ENCODE measurements around the gene ETFBKMT. TPM values are rescaled to one million over a fixed set of nuclear protein-coding genes. Genes with fewer than 3 reads are reported as not detected.

Gene ETFBKMT
- total RNA-seq, 2 experiments from 2014 or later = 0.38 to 0.92 TPM

DNA sequence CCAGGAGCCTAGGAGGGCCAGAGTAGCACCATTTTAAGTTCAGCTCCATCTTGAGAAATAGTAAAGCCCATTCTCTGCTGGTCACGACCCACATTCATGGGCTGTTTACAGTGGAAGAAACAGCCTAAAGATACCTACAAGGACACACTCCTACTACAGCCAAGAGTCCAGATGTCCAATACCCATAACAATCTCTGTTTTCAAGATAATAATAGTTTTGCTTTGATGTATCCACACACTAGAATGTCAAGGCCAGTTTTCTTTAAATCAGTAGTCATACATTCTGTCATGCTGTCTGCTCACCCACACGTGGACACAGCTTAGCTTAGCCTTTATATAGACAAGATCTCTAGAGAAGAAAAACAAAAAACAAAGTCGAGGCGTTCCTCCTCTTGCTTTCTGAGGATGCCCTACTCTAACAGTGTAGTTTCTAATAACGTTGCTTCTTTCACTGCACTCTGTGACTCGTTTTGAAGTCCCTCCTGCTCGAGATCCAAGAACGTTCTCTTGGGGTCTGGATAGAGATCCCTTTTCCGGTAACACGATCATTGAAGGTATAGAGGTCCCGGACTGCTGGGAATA is 17.9 kb upstream of the ETFBKMT start:
- ATAC-seq (ENCODE audit: poor library complexity) (no peak), DNase-seq (no peak)
- ChIA-PET POLR2A (no interaction called here), CTCF (no interaction called here)
- Histone ChIP-seq H3K9me3 (ENCODE audit: control insufficient read depth in 1 of 2, insufficient read depth in 1 of 2, low read length in 2 of 2) (no peaks in the 10 kb centered on the region), H3K4me3 (ENCODE audit: low read length) (no peak overlapping the region), H3K27ac (ENCODE audit: low read depth in 1 of 2, low read length in 2 of 2) (no peak overlapping the region), H3K27me3 (ENCODE audit: control insufficient read depth in 1 of 2, insufficient read depth in 2 of 2, low read length in 2 of 2) (no peaks in the 10 kb centered on the region), H3K36me3 (ENCODE audit: insufficient read depth, low read length) (no peaks in the 10 kb centered on the region), H3K4me1 (ENCODE audit: insufficient read depth, low read length) (peaks cover 2% of the 10 kb centered on the region)
- intact Hi-C loops (cut with DNase I, micrococcal nuclease) = no loop called here
- no peak overlapping the region for H3K27ac Mint-ChIP-seq
- H3K36me3 Mint-ChIP-seq (ENCODE audit: low read depth) = no peaks in the 10 kb centered on the region
- no peak overlapping the region for H3K4me3 Mint-ChIP-seq
- TF ChIP-seq, protein P1, sequence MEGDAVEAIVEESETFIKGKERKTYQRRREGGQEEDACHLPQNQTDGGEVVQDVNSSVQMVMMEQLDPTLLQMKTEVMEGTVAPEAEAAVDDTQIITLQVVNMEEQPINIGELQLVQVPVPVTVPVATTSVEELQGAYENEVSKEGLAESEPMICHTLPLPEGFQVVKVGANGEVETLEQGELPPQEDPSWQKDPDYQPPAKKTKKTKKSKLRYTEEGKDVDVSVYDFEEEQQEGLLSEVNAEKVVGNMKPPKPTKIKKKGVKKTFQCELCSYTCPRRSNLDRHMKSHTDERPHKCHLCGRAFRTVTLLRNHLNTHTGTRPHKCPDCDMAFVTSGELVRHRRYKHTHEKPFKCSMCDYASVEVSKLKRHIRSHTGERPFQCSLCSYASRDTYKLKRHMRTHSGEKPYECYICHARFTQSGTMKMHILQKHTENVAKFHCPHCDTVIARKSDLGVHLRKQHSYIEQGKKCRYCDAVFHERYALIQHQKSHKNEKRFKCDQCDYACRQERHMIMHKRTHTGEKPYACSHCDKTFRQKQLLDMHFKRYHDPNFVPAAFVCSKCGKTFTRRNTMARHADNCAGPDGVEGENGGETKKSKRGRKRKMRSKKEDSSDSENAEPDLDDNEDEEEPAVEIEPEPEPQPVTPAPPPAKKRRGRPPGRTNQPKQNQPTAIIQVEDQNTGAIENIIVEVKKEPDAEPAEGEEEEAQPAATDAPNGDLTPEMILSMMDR (IDR thresholded peaks at IDR 0.05) = no peak
- H3K9me3 Mint-ChIP-seq = no peaks in the 10 kb centered on the region
- H3K27me3 Mint-ChIP-seq = no peaks in the 10 kb centered on the region
- peaks cover 3% of the 10 kb centered on the region for H3K4me1 Mint-ChIP-seq (ENCODE audit: low read depth)

DNA sequence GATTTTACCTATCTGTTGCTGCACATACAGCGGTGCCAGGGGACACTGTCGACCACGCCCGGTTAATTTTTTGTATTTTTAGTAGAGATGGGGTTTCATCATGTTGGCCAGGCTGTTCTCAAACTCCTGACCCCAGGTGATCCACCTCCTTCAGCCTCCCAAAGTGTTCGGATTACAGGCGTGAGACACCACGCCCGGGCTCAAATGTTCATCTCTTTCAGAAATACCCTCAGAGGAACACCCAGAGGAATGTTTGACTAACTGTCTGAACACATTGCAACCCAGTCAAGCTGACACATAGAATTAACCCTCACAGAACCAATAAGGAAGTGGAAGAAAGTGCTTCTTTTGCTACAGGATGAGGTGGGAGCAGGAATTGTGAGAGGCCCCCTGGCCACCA is 15.0 kb upstream of the ETFBKMT start:
- DNase-seq (no peak), ATAC-seq (ENCODE audit: poor library complexity) (no peak)
- ChIA-PET CTCF (no interaction called here), POLR2A (no interaction called here)
- Histone ChIP-seq H3K9me3 (ENCODE audit: control insufficient read depth in 1 of 2, insufficient read depth in 1 of 2, low read length in 2 of 2) (no peaks in the 10 kb centered on the region), H3K4me3 (ENCODE audit: low read length) (no peak overlapping the region), H3K36me3 (ENCODE audit: insufficient read depth, low read length) (no peaks in the 10 kb centered on the region), H3K27me3 (ENCODE audit: control insufficient read depth in 1 of 2, insufficient read depth in 2 of 2, low read length in 2 of 2) (no peaks in the 10 kb centered on the region), H3K27ac (ENCODE audit: low read depth in 1 of 2, low read length in 2 of 2) (no peak overlapping the region), H3K4me1 (ENCODE audit: insufficient read depth, low read length) (no peaks in the 10 kb centered on the region)
- TF ChIP-seq, protein P1 (IDR thresholded peaks at IDR 0.05) = no peak
- Mint-ChIP-seq H3K36me3 (ENCODE audit: low read depth) (no peaks in the 10 kb centered on the region), H3K4me1 (ENCODE audit: low read depth) (no peaks in the 10 kb centered on the region), H3K27ac (no peak overlapping the region), H3K9me3 (no peaks in the 10 kb centered on the region), H3K27me3 (no peaks in the 10 kb centered on the region), H3K4me3 (no peak overlapping the region)
- intact Hi-C loops (cut with DNase I, micrococcal nuclease) = no loop called here

DNA sequence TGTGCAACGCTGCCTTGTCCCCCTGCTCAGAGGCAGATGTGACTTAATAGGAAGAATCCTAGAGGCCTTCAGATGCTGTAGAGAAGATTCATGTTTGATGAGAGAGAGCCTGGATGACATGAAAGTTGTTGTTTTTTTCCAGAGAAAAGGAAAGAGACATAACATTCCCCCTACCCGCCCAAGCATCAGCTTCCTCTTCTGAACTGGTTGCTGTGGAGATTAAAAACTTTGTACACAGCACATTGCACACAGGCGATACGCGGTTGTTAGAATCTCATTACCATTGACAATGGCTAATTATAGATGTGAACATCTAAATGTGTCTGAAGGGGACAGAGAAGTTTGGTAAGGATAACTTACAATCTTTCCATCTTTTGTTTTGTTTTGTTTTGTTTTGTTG is 13.6 kb upstream of the ETFBKMT start:
- H3K36me3 Mint-ChIP-seq (ENCODE audit: low read depth) = no peaks in the 10 kb centered on the region
- no peak overlapping the region for H3K4me3 ChIP-seq (ENCODE audit: low read length)
- ATAC-seq (ENCODE audit: poor library complexity) (no peak), DNase-seq (no peak)
- no peak overlapping the region for H3K27ac Mint-ChIP-seq
- no peak overlapping the region for H3K27ac ChIP-seq (ENCODE audit: low read depth in 1 of 2, low read length in 2 of 2)
- no peaks in the 10 kb centered on the region for H3K4me1 ChIP-seq (ENCODE audit: insufficient read depth, low read length)
- ChIA-PET CTCF (no interaction called here), POLR2A (no interaction called here)
- no peaks in the 10 kb centered on the region for H3K27me3 Mint-ChIP-seq
- H3K36me3 ChIP-seq (ENCODE audit: insufficient read depth, low read length) = no peaks in the 10 kb centered on the region
- H3K9me3 ChIP-seq (ENCODE audit: control insufficient read depth in 1 of 2, insufficient read depth in 1 of 2, low read length in 2 of 2) = no peaks in the 10 kb centered on the region
- no peaks in the 10 kb centered on the region for H3K4me1 Mint-ChIP-seq (ENCODE audit: low read depth)
- no peaks in the 10 kb centered on the region for H3K27me3 ChIP-seq (ENCODE audit: control insufficient read depth in 1 of 2, insufficient read depth in 2 of 2, low read length in 2 of 2)
- H3K4me3 Mint-ChIP-seq = no peak overlapping the region
- no peaks in the 10 kb centered on the region for H3K9me3 Mint-ChIP-seq
- TF ChIP-seq, protein P1 (IDR thresholded peaks at IDR 0.05) = no peak
- intact Hi-C loops (cut with DNase I, micrococcal nuclease) = no loop called here

Measured in CD4-positive, alpha-beta T cell (primary cell).